Activated T-cell treated with anti-CD3 and anti-CD28 coated beads, Interleukin-2, amount 50 U/mL, for 48 hours (primary cell): ENCODE measurements around the gene STX3.
"Not testable (repeated sequence)": the region's sequence is repeated elsewhere in the genome, so short reads cannot be mapped to it uniquely, and the experiment has no call there.

Source experiments
- DNase-seq, 2 experiments: peaks; one replicate each; pipeline ENCODE4 v3.0.0-alpha.2; 2020

The STX3 gene

DNA sequence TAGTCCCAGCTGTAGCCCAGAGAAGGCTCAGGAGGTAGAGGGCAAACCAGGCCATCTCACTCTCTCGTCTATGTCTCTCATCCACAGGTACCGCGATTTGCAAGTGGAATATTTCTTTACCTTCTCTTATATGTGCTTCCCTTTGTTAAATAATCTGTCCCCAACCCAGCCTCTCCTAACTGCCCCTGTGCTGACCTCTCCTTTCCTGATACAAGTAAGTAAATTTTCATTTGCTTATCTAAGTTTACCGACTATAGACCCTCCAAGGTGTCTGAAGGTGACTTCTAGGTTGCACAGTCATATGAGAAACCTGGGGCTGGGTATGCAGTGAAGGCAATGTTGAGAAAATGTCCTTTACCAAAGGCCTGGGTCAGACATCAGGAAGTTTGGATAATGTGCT lies 90.2 kb downstream of the STX3 start, which contains the start of gene CBLIF:
CBLIF (minus strand) TSS at position 101 of the 400 bp plus-strand sequence; CDS start at position 55, 46 bp downstream.
- no peak for DNase-seq

DNA sequence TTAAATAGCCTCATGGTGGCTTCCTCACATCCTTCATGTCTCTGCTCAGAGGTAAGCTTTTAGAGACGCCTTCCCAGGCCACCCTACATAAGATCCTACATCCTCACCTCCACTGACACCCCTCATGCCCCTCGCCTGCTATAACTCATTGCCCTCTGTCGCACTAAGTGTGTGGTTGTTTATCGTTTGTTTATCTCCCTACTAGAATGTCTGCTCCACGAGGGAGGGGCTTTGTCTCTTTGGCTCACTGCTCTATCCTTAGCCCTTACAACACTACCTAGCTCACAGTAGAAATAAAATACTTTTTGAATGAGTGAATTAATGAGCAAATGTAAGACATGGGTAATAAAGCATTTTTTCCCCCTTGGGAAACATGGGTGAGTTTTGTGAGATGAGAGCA lies 91.4 kb downstream of the STX3 start:
- DNase-seq, result no peak

DNA sequence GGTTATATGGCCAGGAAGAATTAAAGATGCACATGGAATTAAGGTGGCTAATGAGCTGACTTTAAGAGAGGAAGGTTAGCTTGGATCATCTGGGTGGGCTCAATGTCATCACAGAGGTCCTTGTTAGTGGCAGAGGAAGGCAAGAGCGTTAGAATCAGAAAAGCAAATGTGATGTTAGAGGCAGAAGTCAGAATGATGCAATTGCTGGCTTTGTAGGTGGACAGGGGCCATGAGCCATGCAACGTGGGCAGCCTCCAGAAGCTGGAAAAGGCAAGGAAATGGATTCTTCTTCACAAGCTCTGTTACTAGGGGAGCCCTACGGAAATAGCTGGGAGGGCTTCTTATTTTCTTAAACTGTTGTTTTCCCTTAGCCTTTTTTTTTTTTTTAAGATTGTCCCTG lies 92.5 kb downstream of the STX3 start:
- DNase-seq, result no peak

DNA sequence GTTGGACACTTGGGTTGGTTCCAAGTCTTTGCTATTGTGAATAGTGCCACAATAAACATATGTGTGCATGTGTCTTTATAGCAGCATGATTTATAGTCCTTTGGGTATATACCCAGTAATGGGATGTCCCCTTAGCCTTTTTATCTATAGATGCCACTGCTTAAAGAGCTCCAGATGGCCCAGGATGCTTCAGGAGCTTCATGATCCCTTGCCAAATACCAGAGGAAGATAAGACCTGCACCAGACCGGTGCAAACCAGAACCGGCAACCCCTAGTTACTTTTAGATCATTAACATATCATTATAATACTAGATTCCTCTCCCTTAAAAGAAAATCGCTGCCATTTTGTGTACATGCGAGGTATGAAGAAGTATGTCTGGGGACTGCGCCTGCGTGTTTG lies 93.3 kb downstream of the STX3 start:
- DNase-seq, result not testable (repeated sequence)

DNA sequence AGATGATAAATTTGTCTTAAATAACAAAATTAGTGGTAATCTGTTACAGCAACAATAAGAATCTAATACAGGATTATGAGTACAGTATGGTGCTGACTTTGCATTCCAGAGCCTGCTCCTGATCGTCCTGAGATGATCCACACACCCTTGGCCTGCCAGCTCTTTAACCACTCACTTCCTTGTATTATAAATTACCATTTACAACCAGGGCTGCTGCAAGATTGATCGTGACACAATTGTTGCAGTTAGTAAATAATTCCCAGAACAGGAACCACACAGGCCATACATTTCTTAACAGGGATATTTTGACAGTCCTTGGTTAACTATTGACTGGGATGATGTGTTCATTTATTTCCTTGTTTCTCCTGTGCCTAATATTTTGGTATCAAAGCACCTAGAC lies 94.0 kb downstream of the STX3 start:
- no peak for DNase-seq

DNA sequence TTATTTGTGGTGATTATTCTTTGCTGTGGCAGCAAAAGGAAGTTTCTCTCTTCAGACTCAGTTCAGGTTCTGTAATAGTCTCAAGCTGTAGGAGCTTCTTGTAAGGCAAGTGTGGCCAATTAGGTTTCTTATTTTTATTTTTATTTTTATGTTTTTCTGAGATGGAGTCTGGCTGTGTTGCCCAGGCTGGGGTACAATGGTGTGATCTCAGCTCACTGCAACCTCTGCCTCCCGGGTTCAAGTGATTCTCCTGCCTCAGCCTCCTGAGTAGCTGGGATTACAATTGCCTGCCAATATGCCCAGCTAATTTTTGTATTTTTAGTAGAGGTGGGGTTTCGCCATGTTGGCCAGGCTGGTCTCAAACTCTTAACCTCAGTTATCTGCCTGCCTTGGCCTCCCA lies 94.4 kb downstream of the STX3 start:
- not testable (repeated sequence) for DNase-seq

DNA sequence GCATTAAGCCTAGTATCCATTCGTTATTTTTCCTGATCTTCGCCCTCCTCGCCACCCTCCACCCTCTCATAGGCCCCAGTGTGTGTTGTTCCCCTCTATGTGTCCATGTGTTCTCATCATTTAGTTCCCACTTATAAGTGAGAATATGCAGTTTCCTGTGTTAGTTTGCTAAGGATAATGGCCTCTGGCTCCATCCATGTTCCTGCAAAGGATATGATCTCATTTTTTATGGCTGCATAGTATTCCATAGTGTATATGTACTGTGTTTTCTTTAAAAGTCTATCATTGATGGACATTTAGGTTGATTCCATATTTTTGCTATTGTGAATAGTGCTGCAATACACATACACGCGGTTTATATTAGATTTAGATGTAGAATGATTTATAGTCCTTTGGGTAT lies 96.2 kb downstream of the STX3 start:
- DNase-seq, result not testable (repeated sequence)

DNA sequence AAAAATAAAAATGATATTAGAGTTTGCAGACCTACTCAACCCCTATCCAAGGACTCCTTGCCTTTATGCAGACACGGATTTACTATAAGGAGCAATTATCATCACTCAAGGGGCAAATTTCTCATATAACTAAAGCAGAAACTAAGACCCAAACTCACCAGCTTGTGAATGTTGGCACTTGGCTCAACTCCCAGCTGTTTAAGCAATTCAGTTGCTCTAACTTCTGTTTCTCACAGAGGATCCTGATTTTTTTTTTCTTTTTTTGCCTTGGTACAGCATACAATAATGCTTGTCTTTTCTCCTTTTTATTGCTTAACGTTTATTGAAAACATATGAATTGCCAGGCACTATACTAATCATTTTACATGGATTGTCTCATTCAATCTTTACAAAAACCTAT lies 99.7 kb downstream of the STX3 start:
- no peak for DNase-seq
